PC-3 (cell line): ENCODE data around the gene ZNF138.

Source experiments
- CTCF ChIP-seq: fragments of 300-600 bp; sonication (generic); conservative IDR thresholded peaks from 2 replicates; pipeline ENCODE4 v1.5.1; 2017; ENCODE audit warnings: antibody characterized with exemption, low read depth, mild to moderate bottlenecking, low read length
- EZH2 ChIP-seq: fragments of 300-600 bp; sonication (generic); IDR thresholded peaks from one replicate; pipeline ENCODE4 v1.6.1; 2017; ENCODE audit warnings: antibody characterized with exemption, mild to moderate bottlenecking, low read length; ENCODE audit not compliant: unreplicated experiment

- TF ChIP-seq EZH2, result no peak
- TF ChIP-seq CTCF, result no peak
Measured at GRCh38 chr7:64775289-64775688, 18.9 kb upstream of the ZNF138 start.
